GM12878 (cell line): Measurements from ENCODE around the gene TMEM9B. TPM values are rescaled to one million over a fixed set of nuclear protein-coding genes. Genes with fewer than 3 reads are reported as not detected.

Experiments
- CEBPZ ChIP-seq: fragments of 150-350 bp; IDR thresholded peaks from 2 replicates; pipeline ENCODE4 v1.6.1; 2016; ENCODE audit warnings: low read depth, low read length
- CREM ChIP-seq: IDR thresholded peaks from 2 replicates; pipeline ENCODE4 v1.6.1; 2014; ENCODE audit warnings: antibody characterized with exemption, low read depth
- HDAC2 ChIP-seq: fragments of 200-600 bp; sonication (generic); IDR thresholded peaks from 2 replicates; pipeline ENCODE4 v1.6.1; 2017
- HSF1 ChIP-seq: fragments of 150-350 bp; IDR thresholded peaks from 2 replicates; pipeline ENCODE4 v1.6.1; 2014; ENCODE audit warnings: mild to moderate bottlenecking, low read depth, low read length
- YBX1 ChIP-seq: fragments of 450-650 bp; IDR thresholded peaks from 2 replicates; pipeline ENCODE4 v1.6.1; 2016; ENCODE audit warnings: antibody characterized with exemption
- ZBTB11 ChIP-seq: fragments of 450-650 bp; formaldehyde crosslinking; IDR thresholded peaks from 2 replicates; pipeline ENCODE4 v1.5.0; 2022; ENCODE audit warnings: mild to moderate bottlenecking, missing genetic modification characterization
- polyA plus RNA-seq, 11 experiments: library from polyadenylated mRNA; depleted of rRNA in 4 of 11; unstranded in 6 of 11; stranded (reverse) in 5 of 11; fragments of >200 nt; fragmentation: Nextera tagmentation in 4 of 11; fragmentation: Illumina TruSeq in 1 of 11; extraction: Ambion mirVana in 4 of 11; extraction: Trizol in 1 of 11; gene quantifications; 1 replicate in 1 of 11; 2 replicates in 10 of 11; pipeline versions ENCODE4 v1.2.1 to v1.2.3, GENCODE V29; 2011 to 2016; ENCODE audit warnings: inconsistent platforms in 2 of 11, missing spikeins in 2 of 11, low read depth in 1 of 11
- total RNA-seq, 4 experiments: library from RNA; depleted of rRNA in 3 of 4; stranded (reverse); fragments of >200 nt in 3 of 4; fragmentation: Illumina TruSeq in 1 of 4; extraction: Trizol in 1 of 4; gene quantifications; 2 replicates each; pipeline versions ENCODE4 v1.2.1 to v1.2.3, GENCODE V29; 2013 to 2021

TMEM9B gene
- total and polyA plus RNA-seq, 10 of the 15 experiments (the other 5 are each of a cell fraction or from before 2014, with no cell fraction given): 11.5 to 54.0 (median 30.0) TPM

- TF ChIP-seq CREM (no peak), YBX1 (no peak), ZBTB11 (no peak), CEBPZ (no peak), HSF1 (no peak), HDAC2 (no peak)
- TF ChIP-seq, all 136 proteins: peak for 20
Measured at GRCh38 chr11:8911029-8911823, 53.0 kb downstream of the TMEM9B start, which contains the start of gene AKIP1 (continued).
